ENCODE results near the gene RBM6.

RBM6 gene

GRCh38 chr3:49939858-49940666 is at the start of gene RBM6:
TSS of gene RBM6 (plus strand) at chr3:49940150. CDS start at chr3:49962642, 22,492 bp downstream.
- peaks cover 7% of the 10 kb centered on the region for H3K36me3 ChIP-seq (ENCODE audit: control insufficient read depth, insufficient read depth, low read length)
- peak within 1 kb of the TSS; percentile 83 for H3K9ac ChIP-seq (ENCODE audit: low read depth, low read length)
- peak within 1 kb of the TSS; percentile 95 for H3K27ac ChIP-seq (ENCODE audit: low read depth, low read length)
- H3K9me3 ChIP-seq (ENCODE audit: control insufficient read depth, insufficient read depth, low read length) = no peaks in the 10 kb centered on the region
- H3K27me3 ChIP-seq (ENCODE audit: control insufficient read depth, insufficient read depth, low read length) = no peaks in the 10 kb centered on the region
- H3K4me1 ChIP-seq (ENCODE audit: control insufficient read depth, insufficient read depth, low read length) = 0 out of 2 replicates have a peak, but pooled peaks cover 3% of the 10 kb centered on the region
- peak within 1 kb of the TSS; percentile 99 for H3K4me3 ChIP-seq (ENCODE audit: low read depth, low read length)

GRCh38 chr3:49895791-49896190 is 44.2 kb upstream of the RBM6 start:
- Histone ChIP-seq H3K27ac (ENCODE audit: low read depth, low read length) (no peak overlapping the region), H3K9ac (ENCODE audit: low read depth, low read length) (no peak overlapping the region), H3K4me3 (ENCODE audit: low read depth, low read length) (no peak overlapping the region), H3K27me3 (ENCODE audit: control insufficient read depth, insufficient read depth, low read length) (no peaks in the 10 kb centered on the region), H3K36me3 (ENCODE audit: control insufficient read depth, insufficient read depth, low read length) (no peaks in the 10 kb centered on the region), H3K4me1 (ENCODE audit: control insufficient read depth, insufficient read depth, low read length) (no peaks in the 10 kb centered on the region), H3K9me3 (ENCODE audit: control insufficient read depth, insufficient read depth, low read length) (no peaks in the 10 kb centered on the region)

- Histone ChIP-seq H3K27me3 (ENCODE audit: control insufficient read depth, insufficient read depth, low read length) (no peaks in the 10 kb centered on the region), H3K4me3 (ENCODE audit: low read depth, low read length) (no peak overlapping the region), H3K36me3 (ENCODE audit: control insufficient read depth, insufficient read depth, low read length) (no peaks in the 10 kb centered on the region), H3K27ac (ENCODE audit: low read depth, low read length) (no peak overlapping the region), H3K4me1 (ENCODE audit: control insufficient read depth, insufficient read depth, low read length) (no peaks in the 10 kb centered on the region), H3K9me3 (ENCODE audit: control insufficient read depth, insufficient read depth, low read length) (no peaks in the 10 kb centered on the region), H3K9ac (ENCODE audit: low read depth, low read length) (no peak overlapping the region)
These were observed 43.6 kb upstream of the RBM6 start for GRCh38 chr3:49896345-49896744.

DNA sequence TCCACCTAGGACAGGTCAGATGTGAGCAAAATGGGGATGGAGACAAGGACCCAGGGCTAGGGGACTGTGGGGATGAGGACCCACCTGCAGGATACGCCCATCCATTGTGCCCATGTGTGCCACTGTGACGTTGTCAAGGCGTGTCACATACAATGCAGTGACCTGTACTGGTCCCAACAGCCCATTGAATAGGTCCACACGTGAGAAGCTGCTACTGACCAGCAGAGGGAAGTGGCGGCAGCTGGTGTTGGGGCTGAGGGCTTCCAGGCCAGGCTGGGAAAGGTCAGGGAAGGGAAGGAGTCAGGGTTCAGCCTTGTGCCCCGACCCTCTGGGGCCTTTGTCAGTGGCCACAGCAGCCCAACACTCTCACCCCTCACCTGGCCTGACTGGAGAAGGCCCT is 41.0 kb upstream of the RBM6 start:
- Histone ChIP-seq H3K9me3 (ENCODE audit: control insufficient read depth, insufficient read depth, low read length) (no peaks in the 10 kb centered on the region), H3K4me3 (ENCODE audit: low read depth, low read length) (no peak overlapping the region), H3K27ac (ENCODE audit: low read depth, low read length) (no peak overlapping the region), H3K9ac (ENCODE audit: low read depth, low read length) (no peak overlapping the region), H3K36me3 (ENCODE audit: control insufficient read depth, insufficient read depth, low read length) (no peaks in the 10 kb centered on the region), H3K27me3 (ENCODE audit: control insufficient read depth, insufficient read depth, low read length) (0 out of 2 replicates have a peak, but pooled peaks cover 3% of the 10 kb centered on the region), H3K4me1 (ENCODE audit: control insufficient read depth, insufficient read depth, low read length) (peaks cover 7% of the 10 kb centered on the region; the same call in 1 of the 2 replicates)

- no peak overlapping the region for H3K4me3 ChIP-seq (ENCODE audit: low read depth, low read length)
- H3K36me3 ChIP-seq (ENCODE audit: control insufficient read depth, insufficient read depth, low read length) = no peaks in the 10 kb centered on the region
- H3K27me3 ChIP-seq (ENCODE audit: control insufficient read depth, insufficient read depth, low read length) = 0 out of 2 replicates have a peak, but pooled peaks cover 3% of the 10 kb centered on the region
- no peak overlapping the region for H3K27ac ChIP-seq (ENCODE audit: low read depth, low read length)
- peaks cover 9% of the 10 kb centered on the region; the same call in 1 of the 2 replicates for H3K4me1 ChIP-seq (ENCODE audit: control insufficient read depth, insufficient read depth, low read length)
- no peak overlapping the region for H3K9ac ChIP-seq (ENCODE audit: low read depth, low read length)
- no peaks in the 10 kb centered on the region for H3K9me3 ChIP-seq (ENCODE audit: control insufficient read depth, insufficient read depth, low read length)
These were observed 40.1 kb upstream of the RBM6 start for GRCh38 chr3:49899815-49900214.

DNA sequence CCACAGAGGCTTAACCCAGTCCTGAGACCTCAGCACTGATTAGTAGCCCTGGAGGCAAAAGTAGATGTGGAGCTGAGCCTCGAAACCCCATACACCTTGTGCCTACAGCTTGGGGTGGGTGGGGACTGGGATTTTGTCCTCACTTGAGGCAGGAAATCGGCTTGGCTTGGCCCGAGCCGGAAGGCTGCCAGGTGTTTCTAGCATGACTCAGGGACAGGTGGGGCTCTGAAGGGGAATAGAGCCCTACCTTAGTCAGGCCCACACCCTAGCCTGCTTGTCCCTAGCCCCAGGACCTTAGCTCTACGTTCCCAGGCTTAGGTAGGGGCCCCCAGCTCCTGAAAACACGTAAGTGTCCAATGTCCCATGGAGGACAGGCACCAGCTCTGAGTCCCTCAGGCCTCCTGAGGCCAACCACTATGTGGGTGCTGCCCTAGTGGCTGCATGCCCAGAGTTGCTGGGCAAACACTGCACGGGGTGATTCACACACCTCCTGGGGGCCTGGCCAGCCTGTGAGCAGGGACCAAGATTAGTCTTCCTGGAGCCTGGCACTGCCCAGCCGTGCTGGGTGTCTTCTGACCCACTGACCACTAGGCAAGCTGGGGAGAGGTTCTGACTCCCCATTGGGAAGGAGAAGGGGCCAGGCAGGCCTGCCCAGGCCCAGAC is 39.3 kb upstream of the RBM6 start:
- H3K4me3 ChIP-seq (ENCODE audit: low read depth, low read length) = no peak overlapping the region
- H3K9me3 ChIP-seq (ENCODE audit: control insufficient read depth, insufficient read depth, low read length) = no peaks in the 10 kb centered on the region
- H3K9ac ChIP-seq (ENCODE audit: low read depth, low read length) = no peak overlapping the region
- H3K27me3 ChIP-seq (ENCODE audit: control insufficient read depth, insufficient read depth, low read length) = 0 out of 2 replicates have a peak, but pooled peaks cover 3% of the 10 kb centered on the region
- peaks cover 10% of the 10 kb centered on the region; the same call in 1 of the 2 replicates for H3K4me1 ChIP-seq (ENCODE audit: control insufficient read depth, insufficient read depth, low read length)
- no peaks in the 10 kb centered on the region for H3K36me3 ChIP-seq (ENCODE audit: control insufficient read depth, insufficient read depth, low read length)
- H3K27ac ChIP-seq (ENCODE audit: low read depth, low read length) = no peak overlapping the region

DNA sequence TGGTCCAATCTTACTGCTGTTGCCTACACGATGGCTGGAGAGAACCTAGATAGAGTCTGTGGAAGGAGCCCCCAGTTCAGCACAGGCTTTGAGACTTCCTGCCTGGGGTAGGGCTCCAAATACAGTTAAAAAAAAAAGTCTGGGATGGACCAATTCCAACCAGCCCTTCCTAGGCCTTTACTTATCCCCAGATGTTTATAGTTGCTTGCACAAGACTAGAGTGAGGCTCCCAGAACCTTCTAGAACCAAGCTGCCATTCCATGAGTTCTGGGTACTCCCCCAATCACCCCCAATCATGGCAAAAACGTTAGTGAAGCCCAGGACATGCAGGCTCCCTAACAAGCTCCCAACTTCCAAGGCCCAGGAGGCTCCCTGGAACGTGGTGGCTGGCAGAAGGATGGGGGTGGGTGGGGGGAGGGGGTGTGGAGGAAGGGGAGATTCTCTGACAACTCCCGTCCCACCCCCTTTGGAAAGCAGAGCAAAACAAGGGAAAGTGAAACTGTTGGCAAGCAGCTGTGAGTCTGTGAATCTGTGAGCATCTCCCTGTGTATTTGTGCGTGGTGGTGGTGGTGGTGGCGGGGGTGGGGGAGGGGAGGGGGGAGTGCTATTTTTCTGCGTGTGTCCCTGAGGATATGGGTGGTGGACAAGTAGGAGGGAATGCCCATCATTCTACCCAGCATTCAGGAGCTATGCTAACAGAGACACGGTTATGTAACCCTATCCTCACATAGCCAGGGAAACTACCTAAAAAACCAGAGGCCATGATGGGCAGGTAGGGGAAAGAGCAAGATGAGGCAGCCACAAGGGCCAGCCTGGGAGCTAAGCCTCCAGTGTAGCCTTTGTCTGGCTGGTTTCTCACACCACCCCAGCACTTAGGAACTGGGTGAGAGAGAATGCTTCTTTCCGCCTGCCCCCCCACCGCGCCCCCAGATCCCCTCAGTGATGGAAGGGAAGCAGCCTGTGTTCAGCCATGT is 38.3 kb upstream of the RBM6 start:
- H3K27ac ChIP-seq (ENCODE audit: low read depth, low read length) = no peak overlapping the region
- H3K4me1 ChIP-seq (ENCODE audit: control insufficient read depth, insufficient read depth, low read length) = peaks cover 19% of the 10 kb centered on the region
- H3K36me3 ChIP-seq (ENCODE audit: control insufficient read depth, insufficient read depth, low read length) = no peaks in the 10 kb centered on the region
- 0 out of 2 replicates have a peak, but pooled peaks cover 3% of the 10 kb centered on the region for H3K27me3 ChIP-seq (ENCODE audit: control insufficient read depth, insufficient read depth, low read length)
- H3K9me3 ChIP-seq (ENCODE audit: control insufficient read depth, insufficient read depth, low read length) = no peaks in the 10 kb centered on the region
- H3K9ac ChIP-seq (ENCODE audit: low read depth, low read length) = no peak overlapping the region
- H3K4me3 ChIP-seq (ENCODE audit: low read depth, low read length) = no peak overlapping the region

DNA sequence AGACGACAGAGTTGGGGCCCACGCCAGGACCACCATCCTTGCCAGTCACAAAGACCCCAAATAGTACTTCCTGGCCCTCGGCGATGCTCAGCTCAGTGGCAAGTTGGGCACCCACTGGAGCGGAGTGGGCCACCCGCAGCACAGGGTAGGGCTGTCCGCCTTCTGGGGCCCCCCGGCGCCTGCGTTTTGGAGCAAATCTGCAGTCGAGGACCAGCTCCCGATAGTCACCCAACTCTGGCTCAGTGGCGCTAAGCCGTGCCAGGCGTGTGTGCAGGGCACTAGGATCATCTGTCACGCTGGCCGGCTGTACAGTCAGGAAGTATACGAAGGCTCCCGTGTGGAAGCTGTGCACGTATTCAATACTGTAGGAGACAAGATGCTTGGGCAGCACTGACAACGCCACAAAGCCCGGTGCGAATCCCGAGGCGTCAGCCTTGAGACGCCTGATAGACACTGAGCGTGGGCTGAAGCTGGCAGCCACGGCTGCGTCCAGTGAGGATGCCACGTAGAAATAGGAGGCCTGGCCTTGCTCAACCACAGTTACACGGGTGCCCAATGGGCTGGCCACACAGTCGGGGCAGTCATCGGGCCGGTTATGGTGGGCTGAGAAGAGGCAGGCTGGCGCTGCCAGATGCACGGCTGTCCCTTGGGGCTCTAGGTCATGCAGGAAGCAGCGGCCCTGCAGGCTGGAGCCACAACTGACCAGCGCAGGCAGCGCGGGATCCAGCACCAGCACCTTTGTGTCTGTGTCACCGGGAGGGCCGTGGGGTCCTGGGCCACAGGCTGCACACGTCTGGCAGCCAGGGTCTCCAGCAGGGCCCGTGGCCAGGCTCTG is 37.2 kb upstream of the RBM6 start:
- H3K9ac ChIP-seq (ENCODE audit: low read depth, low read length) = no peak overlapping the region
- 0 out of 2 replicates have a peak, but pooled peaks cover 3% of the 10 kb centered on the region for H3K27me3 ChIP-seq (ENCODE audit: control insufficient read depth, insufficient read depth, low read length)
- H3K9me3 ChIP-seq (ENCODE audit: control insufficient read depth, insufficient read depth, low read length) = no peaks in the 10 kb centered on the region
- no peak overlapping the region for H3K4me3 ChIP-seq (ENCODE audit: low read depth, low read length)
- peaks cover 19% of the 10 kb centered on the region for H3K4me1 ChIP-seq (ENCODE audit: control insufficient read depth, insufficient read depth, low read length)
- no peak overlapping the region for H3K27ac ChIP-seq (ENCODE audit: low read depth, low read length)
- no peaks in the 10 kb centered on the region for H3K36me3 ChIP-seq (ENCODE audit: control insufficient read depth, insufficient read depth, low read length)

DNA sequence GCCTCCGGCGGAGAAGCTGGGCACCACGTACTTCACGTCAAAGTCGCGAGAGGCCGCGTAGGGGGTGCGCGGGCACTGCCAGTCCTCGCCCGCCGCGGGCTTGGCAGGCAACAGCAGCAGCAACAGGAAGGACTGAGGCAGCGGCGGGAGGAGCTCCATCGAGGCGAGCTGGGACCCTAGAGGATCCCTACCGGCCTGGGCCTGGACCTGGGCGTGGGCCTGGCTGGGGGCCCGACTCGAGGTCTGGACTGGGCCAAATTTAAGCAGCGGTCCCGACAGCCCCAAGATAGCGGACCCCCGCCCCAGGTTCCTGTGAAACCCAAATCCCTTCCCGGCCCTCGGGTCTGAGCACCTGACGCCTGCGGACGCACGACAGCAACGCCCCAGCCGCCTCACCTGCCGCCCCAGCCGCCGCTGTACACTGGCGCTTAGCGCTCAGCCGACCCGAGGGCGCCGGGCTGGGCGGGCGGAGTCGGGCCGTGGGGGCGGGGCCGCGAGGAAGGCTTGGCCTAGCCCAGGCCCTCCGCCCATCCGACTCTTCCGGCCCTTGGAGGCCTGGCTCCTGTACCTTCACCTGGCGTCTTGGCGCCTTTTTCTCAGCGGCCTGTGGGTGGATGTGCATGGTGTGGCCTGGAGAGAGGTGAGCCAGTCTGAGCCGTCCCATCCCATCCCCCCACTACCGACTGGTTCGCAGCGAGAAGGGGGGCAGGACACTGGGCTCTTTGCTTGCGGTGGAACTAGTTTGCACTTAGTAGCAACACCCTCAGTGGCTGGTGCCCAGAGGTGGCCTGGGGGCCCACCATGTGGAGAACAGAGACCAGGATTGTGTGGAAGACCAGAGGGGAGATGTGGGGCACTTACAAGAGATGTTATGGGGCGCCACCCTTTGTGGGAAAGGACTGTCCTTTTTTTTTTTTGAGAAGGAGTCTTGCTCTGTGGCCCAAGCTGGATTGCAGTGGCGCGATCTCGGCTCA is 36.2 kb upstream of the RBM6 start, which contains the start of gene MST1R:
Gene MST1R, minus strand, starts transcription at position 423 of the 974 bp plus-strand sequence. Its CDS starts 264 bp downstream, at position 159.
- H3K4me1 ChIP-seq (ENCODE audit: control insufficient read depth, insufficient read depth, low read length) = peaks cover 26% of the 10 kb centered on the region

More for the DNA sequence above, 36.2 kb upstream of the RBM6 start, which contains the start of gene MST1R:
- no peaks in the 10 kb centered on the region for H3K36me3 ChIP-seq (ENCODE audit: control insufficient read depth, insufficient read depth, low read length)
- H3K9ac ChIP-seq (ENCODE audit: low read depth, low read length) = no peak within 1 kb of the TSS; the same call in 1 of the 2 replicates
- H3K27me3 ChIP-seq (ENCODE audit: control insufficient read depth, insufficient read depth, low read length) = 0 out of 2 replicates have a peak, but pooled peaks cover 3% of the 10 kb centered on the region
- H3K27ac ChIP-seq (ENCODE audit: low read depth, low read length) = peak within 1 kb of the TSS; percentile 60
- peak within 1 kb of the TSS; percentile 39; the same call in 1 of the 2 replicates for H3K4me3 ChIP-seq (ENCODE audit: low read depth, low read length)
- no peaks in the 10 kb centered on the region for H3K9me3 ChIP-seq (ENCODE audit: control insufficient read depth, insufficient read depth, low read length)
